Effector memory CD4-positive, alpha-beta T cell (primary cell): ENCODE results near the gene BAG2.
A peak's percentile ranks its signal among the peaks of the same experiment; 100 is the strongest.

ENCODE experiments used
- DNase-seq, 3 donors: peaks; one replicate each; pipeline ENCODE4 v3.0.0-alpha.2; 2020
- H3K27ac ChIP-seq: 2 replicates; pipeline ENCODE4 v1.7.0; 2013; ENCODE audit warnings: mild to moderate bottlenecking, low read length, moderate library complexity; ENCODE audit not compliant: insufficient read depth, poor library complexity, severe bottlenecking
- H3K27me3 ChIP-seq: replicated peaks from 2 replicates; pipeline ENCODE4 v1.7.0; 2013; ENCODE audit warnings: mild to moderate bottlenecking, low read length; ENCODE audit not compliant: insufficient read depth, control insufficient read depth, poor library complexity, severe bottlenecking
- H3K36me3 ChIP-seq: 2 replicates; pipeline ENCODE4 v1.7.0; 2013; ENCODE audit warnings: mild to moderate bottlenecking, low read length, moderate library complexity; ENCODE audit not compliant: control insufficient read depth, insufficient read depth
- H3K4me1 ChIP-seq: 2 replicates; pipeline ENCODE4 v1.7.0; 2013; ENCODE audit warnings: low read length, mild to moderate bottlenecking; ENCODE audit not compliant: control insufficient read depth, insufficient read depth, poor library complexity, severe bottlenecking
- H3K4me3 ChIP-seq: 2 replicates; pipeline ENCODE4 v1.7.0; 2013; ENCODE audit warnings: low read length, low read depth, mild to moderate bottlenecking; ENCODE audit not compliant: insufficient read depth, poor library complexity, severe bottlenecking
- H3K9me3 ChIP-seq: 2 replicates; pipeline ENCODE4 v1.7.0; 2013; ENCODE audit warnings: mild to moderate bottlenecking, low read length, moderate library complexity; ENCODE audit not compliant: control insufficient read depth

BAG2 gene

GRCh38 chr6:57143690-57144089 lies 28.4 kb upstream of the BAG2 start:
- Histone ChIP-seq H3K36me3 (peaks cover 15% of the 10 kb centered on the region), H3K4me1 (peaks cover 7% of the 10 kb centered on the region), H3K9me3 (no peaks in the 10 kb centered on the region), H3K27me3 (no peaks in the 10 kb centered on the region), H3K4me3 (no peak overlapping the region), H3K27ac (no peak overlapping the region)
- DNase-seq = no peak

GRCh38 chr6:57147401-57147800 lies 24.7 kb upstream of the BAG2 start:
- H3K4me1 ChIP-seq = peaks cover 7% of the 10 kb centered on the region
- H3K27me3 ChIP-seq = no peaks in the 10 kb centered on the region
- DNase-seq = no peak
- H3K27ac ChIP-seq = no peak overlapping the region
- H3K9me3 ChIP-seq = no peaks in the 10 kb centered on the region
- peaks cover 15% of the 10 kb centered on the region for H3K36me3 ChIP-seq
- H3K4me3 ChIP-seq = no peak overlapping the region

GRCh38 chr6:57147955-57148858 lies 23.9 kb upstream of the BAG2 start:
- Histone ChIP-seq H3K27ac (no peak overlapping the region), H3K27me3 (no peaks in the 10 kb centered on the region), H3K4me1 (peaks cover 7% of the 10 kb centered on the region), H3K9me3 (no peaks in the 10 kb centered on the region), H3K36me3 (peaks cover 18% of the 10 kb centered on the region), H3K4me3 (no peak overlapping the region)
- no peak for DNase-seq

- DNase-seq = no peak
- H3K27ac ChIP-seq = no peak overlapping the region
Measured at GRCh38 chr6:57158658-57159057, 13.5 kb upstream of the BAG2 start.

GRCh38 chr6:57159127-57159526 lies 13.0 kb upstream of the BAG2 start:
- Histone ChIP-seq H3K36me3 (peaks cover 18% of the 10 kb centered on the region), H3K27me3 (no peaks in the 10 kb centered on the region), H3K4me1 (no peaks in the 10 kb centered on the region), H3K27ac (no peak overlapping the region), H3K9me3 (no peaks in the 10 kb centered on the region), H3K4me3 (no peak overlapping the region)
- no peak for DNase-seq

More at GRCh38 chr6:57158658-57159057, 13.5 kb upstream of the BAG2 start:
- Histone ChIP-seq H3K27me3 (no peaks in the 10 kb centered on the region), H3K36me3 (peaks cover 20% of the 10 kb centered on the region), H3K4me3 (no peak overlapping the region), H3K4me1 (no peaks in the 10 kb centered on the region), H3K9me3 (no peaks in the 10 kb centered on the region)

- H3K27me3 ChIP-seq = no peaks in the 10 kb centered on the region
- no peak overlapping the region for H3K27ac ChIP-seq
- H3K4me1 ChIP-seq = no peaks in the 10 kb centered on the region
- no peak for DNase-seq
- H3K36me3 ChIP-seq = peaks cover 25% of the 10 kb centered on the region
- H3K9me3 ChIP-seq = no peaks in the 10 kb centered on the region
- H3K4me3 ChIP-seq = no peak overlapping the region
Measured at GRCh38 chr6:57162028-57162427, 10.1 kb upstream of the BAG2 start.

GRCh38 chr6:57162516-57162915 lies 9.6 kb upstream of the BAG2 start:
- DNase-seq = no peak
- H3K9me3 ChIP-seq = no peaks in the 10 kb centered on the region
- no peaks in the 10 kb centered on the region for H3K4me1 ChIP-seq
- H3K27me3 ChIP-seq = no peaks in the 10 kb centered on the region
- H3K36me3 ChIP-seq = peaks cover 25% of the 10 kb centered on the region
- H3K4me3 ChIP-seq = no peak overlapping the region
- no peak overlapping the region for H3K27ac ChIP-seq

- no peaks in the 10 kb centered on the region for H3K27me3 ChIP-seq
- no peaks in the 10 kb centered on the region for H3K9me3 ChIP-seq
- DNase-seq = no peak
- H3K36me3 ChIP-seq = peaks cover 25% of the 10 kb centered on the region
- H3K4me3 ChIP-seq = no peak overlapping the region
- H3K27ac ChIP-seq = no peak overlapping the region
- H3K4me1 ChIP-seq = no peaks in the 10 kb centered on the region
Measured at GRCh38 chr6:57163956-57164355, 8.2 kb upstream of the BAG2 start.

- H3K27ac ChIP-seq = no peak overlapping the region
- H3K4me3 ChIP-seq = no peak overlapping the region
- no peaks in the 10 kb centered on the region for H3K4me1 ChIP-seq
- no peaks in the 10 kb centered on the region for H3K9me3 ChIP-seq
- H3K36me3 ChIP-seq = peaks cover 25% of the 10 kb centered on the region
- no peaks in the 10 kb centered on the region for H3K27me3 ChIP-seq
- no peak for DNase-seq
Measured at GRCh38 chr6:57165080-57165479, 7.0 kb upstream of the BAG2 start.

- Histone ChIP-seq H3K9me3 (no peaks in the 10 kb centered on the region), H3K27me3 (no peaks in the 10 kb centered on the region), H3K36me3 (no peaks in the 10 kb centered on the region), H3K27ac (peak overlapping the region; percentile 72), H3K4me1 (peaks cover 5% of the 10 kb centered on the region), H3K4me3 (peak overlapping the region; percentile 64)
- no peak for DNase-seq
Measured at GRCh38 chr6:57173056-57173885, 1.1 kb downstream of the BAG2 start.
